Measurements from ENCODE around the gene SENP2.

DNA sequence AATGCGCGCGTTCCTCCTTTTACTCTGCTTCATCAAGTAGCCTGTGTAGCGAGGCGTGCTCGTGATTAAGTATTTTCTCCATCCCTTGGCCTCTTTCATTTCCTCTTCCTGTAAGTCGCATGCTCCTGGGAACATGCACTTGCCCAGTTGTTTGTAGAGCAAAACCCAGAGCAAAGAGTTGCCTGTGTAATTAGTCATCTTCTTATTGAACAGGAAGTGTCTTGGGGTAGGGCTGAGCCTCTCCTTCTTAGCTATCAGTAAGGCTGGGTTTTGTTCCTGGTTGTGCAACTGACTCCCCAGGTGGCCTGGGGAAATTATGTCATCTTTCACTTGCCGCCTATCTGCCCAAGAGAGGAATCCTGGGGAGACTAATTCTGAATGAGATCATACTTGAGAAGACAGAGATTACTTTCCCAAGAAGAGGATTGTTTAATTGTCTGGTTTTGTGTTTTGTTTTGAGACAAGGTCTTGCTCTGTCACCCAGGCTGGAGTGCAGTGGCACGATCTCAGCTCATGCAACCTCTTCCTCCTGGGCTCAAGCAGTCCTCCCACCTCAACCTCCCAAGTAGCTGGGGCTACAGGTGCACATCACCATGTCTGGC, 48.6 kb upstream of the SENP2 start:
- TF ChIP-seq, protein P1, sequence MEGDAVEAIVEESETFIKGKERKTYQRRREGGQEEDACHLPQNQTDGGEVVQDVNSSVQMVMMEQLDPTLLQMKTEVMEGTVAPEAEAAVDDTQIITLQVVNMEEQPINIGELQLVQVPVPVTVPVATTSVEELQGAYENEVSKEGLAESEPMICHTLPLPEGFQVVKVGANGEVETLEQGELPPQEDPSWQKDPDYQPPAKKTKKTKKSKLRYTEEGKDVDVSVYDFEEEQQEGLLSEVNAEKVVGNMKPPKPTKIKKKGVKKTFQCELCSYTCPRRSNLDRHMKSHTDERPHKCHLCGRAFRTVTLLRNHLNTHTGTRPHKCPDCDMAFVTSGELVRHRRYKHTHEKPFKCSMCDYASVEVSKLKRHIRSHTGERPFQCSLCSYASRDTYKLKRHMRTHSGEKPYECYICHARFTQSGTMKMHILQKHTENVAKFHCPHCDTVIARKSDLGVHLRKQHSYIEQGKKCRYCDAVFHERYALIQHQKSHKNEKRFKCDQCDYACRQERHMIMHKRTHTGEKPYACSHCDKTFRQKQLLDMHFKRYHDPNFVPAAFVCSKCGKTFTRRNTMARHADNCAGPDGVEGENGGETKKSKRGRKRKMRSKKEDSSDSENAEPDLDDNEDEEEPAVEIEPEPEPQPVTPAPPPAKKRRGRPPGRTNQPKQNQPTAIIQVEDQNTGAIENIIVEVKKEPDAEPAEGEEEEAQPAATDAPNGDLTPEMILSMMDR (conservative IDR thresholded peaks at IDR 0.05; ENCODE audit: low read depth in 2 of 2) = no peak
- no peak for TF ChIP-seq JUNB (IDR thresholded peaks at IDR 0.05; ENCODE audit: unreplicated experiment)
- no peak for TF ChIP-seq POLR2AphosphoS5 (IDR thresholded peaks at IDR 0.05; ENCODE audit: low read depth)
- TF ChIP-seq EZH2 (IDR thresholded peaks at IDR 0.05; ENCODE audit: low read depth, unreplicated experiment) = no peak
- TF ChIP-seq, protein P2, sequence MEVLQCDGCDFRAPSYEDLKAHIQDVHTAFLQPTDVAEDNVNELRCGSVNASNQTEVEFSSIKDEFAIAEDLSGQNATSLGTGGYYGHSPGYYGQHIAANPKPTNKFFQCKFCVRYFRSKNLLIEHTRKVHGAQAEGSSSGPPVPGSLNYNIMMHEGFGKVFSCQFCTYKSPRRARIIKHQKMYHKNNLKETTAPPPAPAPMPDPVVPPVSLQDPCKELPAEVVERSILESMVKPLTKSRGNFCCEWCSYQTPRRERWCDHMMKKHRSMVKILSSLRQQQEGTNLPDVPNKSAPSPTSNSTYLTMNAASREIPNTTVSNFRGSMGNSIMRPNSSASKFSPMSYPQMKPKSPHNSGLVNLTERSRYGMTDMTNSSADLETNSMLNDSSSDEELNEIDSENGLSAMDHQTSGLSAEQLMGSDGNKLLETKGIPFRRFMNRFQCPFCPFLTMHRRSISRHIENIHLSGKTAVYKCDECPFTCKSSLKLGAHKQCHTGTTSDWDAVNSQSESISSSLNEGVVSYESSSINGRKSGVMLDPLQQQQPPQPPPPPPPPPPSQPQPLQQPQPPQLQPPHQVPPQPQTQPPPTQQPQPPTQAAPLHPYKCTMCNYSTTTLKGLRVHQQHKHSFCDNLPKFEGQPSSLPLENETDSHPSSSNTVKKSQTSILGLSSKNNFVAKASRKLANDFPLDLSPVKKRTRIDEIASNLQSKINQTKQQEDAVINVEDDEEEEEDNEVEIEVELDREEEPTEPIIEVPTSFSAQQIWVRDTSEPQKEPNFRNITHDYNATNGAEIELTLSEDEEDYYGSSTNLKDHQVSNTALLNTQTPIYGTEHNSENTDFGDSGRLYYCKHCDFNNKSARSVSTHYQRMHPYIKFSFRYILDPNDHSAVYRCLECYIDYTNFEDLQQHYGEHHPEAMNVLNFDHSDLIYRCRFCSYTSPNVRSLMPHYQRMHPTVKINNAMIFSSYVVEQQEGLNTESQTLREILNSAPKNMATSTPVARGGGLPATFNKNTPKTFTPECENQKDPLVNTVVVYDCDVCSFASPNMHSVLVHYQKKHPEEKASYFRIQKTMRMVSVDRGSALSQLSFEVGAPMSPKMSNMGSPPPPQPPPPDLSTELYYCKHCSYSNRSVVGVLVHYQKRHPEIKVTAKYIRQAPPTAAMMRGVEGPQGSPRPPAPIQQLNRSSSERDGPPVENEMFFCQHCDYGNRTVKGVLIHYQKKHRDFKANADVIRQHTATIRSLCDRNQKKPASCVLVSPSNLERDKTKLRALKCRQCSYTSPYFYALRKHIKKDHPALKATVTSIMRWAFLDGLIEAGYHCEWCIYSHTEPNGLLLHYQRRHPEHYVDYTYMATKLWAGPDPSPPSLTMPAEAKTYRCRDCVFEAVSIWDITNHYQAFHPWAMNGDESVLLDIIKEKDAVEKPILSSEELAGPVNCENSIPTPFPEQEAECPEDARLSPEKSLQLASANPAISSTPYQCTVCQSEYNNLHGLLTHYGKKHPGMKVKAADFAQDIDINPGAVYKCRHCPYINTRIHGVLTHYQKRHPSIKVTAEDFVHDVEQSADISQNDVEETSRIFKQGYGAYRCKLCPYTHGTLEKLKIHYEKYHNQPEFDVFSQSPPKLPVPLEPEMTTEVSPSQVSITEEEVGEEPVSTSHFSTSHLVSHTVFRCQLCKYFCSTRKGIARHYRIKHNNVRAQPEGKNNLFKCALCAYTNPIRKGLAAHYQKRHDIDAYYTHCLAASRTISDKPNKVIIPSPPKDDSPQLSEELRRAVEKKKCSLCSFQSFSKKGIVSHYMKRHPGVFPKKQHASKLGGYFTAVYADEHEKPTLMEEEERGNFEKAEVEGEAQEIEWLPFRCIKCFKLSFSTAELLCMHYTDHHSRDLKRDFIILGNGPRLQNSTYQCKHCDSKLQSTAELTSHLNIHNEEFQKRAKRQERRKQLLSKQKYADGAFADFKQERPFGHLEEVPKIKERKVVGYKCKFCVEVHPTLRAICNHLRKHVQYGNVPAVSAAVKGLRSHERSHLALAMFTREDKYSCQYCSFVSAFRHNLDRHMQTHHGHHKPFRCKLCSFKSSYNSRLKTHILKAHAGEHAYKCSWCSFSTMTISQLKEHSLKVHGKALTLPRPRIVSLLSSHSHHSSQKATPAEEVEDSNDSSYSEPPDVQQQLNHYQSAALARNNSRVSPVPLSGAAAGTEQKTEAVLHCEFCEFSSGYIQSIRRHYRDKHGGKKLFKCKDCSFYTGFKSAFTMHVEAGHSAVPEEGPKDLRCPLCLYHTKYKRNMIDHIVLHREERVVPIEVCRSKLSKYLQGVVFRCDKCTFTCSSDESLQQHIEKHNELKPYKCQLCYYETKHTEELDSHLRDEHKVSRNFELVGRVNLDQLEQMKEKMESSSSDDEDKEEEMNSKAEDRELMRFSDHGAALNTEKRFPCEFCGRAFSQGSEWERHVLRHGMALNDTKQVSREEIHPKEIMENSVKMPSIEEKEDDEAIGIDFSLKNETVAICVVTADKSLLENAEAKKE (CRISPR knock-in tag; IDR thresholded peaks at IDR 0.05) = no peak
- TF ChIP-seq, protein P3, sequence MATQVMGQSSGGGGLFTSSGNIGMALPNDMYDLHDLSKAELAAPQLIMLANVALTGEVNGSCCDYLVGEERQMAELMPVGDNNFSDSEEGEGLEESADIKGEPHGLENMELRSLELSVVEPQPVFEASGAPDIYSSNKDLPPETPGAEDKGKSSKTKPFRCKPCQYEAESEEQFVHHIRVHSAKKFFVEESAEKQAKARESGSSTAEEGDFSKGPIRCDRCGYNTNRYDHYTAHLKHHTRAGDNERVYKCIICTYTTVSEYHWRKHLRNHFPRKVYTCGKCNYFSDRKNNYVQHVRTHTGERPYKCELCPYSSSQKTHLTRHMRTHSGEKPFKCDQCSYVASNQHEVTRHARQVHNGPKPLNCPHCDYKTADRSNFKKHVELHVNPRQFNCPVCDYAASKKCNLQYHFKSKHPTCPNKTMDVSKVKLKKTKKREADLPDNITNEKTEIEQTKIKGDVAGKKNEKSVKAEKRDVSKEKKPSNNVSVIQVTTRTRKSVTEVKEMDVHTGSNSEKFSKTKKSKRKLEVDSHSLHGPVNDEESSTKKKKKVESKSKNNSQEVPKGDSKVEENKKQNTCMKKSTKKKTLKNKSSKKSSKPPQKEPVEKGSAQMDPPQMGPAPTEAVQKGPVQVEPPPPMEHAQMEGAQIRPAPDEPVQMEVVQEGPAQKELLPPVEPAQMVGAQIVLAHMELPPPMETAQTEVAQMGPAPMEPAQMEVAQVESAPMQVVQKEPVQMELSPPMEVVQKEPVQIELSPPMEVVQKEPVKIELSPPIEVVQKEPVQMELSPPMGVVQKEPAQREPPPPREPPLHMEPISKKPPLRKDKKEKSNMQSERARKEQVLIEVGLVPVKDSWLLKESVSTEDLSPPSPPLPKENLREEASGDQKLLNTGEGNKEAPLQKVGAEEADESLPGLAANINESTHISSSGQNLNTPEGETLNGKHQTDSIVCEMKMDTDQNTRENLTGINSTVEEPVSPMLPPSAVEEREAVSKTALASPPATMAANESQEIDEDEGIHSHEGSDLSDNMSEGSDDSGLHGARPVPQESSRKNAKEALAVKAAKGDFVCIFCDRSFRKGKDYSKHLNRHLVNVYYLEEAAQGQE (IDR thresholded peaks at IDR 0.05; ENCODE audit: unreplicated experiment) = no peak
- TF ChIP-seq, protein P4, sequence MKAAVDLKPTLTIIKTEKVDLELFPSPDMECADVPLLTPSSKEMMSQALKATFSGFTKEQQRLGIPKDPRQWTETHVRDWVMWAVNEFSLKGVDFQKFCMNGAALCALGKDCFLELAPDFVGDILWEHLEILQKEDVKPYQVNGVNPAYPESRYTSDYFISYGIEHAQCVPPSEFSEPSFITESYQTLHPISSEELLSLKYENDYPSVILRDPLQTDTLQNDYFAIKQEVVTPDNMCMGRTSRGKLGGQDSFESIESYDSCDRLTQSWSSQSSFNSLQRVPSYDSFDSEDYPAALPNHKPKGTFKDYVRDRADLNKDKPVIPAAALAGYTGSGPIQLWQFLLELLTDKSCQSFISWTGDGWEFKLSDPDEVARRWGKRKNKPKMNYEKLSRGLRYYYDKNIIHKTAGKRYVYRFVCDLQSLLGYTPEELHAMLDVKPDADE (IDR thresholded peaks at IDR 0.05) = no peak
- no peak for TF ChIP-seq NANOG (IDR thresholded peaks at IDR 0.05; ENCODE audit: borderline replicate concordance)
- no peak for TF ChIP-seq ZNF331 (CRISPR knock-in tag; IDR thresholded peaks at IDR 0.05; ENCODE audit: low read depth)
- TF ChIP-seq EZH2phosphoT487 (IDR thresholded peaks at IDR 0.05; ENCODE audit: unreplicated experiment) = no peak

Measured in GM23338 (cell line).